Stimulated activated CD8-positive, alpha-beta memory T cell treated with anti-CD3 and anti-CD28 coated beads, Interleukin-4, amount 100 ng/mL, for 1 hour (primary cell): ENCODE data around the gene SLC26A2.

Experiments
- DNase-seq, 2 donors: peaks; one replicate each; pipeline ENCODE4 v3.0.0-alpha.2; 2020; ENCODE audit warnings: low read depth in 2 of 2, low spot score in 1 of 2

Gene SLC26A2

GRCh38 chr5:149960272-149961185 is at the start of gene SLC26A2:
TSS of gene SLC26A2 (plus strand) at chr5:149960758. CDS start at chr5:149977653, 16,895 bp downstream.
- DNase-seq: peak; percentile 77 to 86

GRCh38 chr5:149911031-149911430 is 49.5 kb upstream of the SLC26A2 start:
- no peak for DNase-seq

- DNase-seq: no peak
These were observed 48.2 kb upstream of the SLC26A2 start for GRCh38 chr5:149912226-149912871.

GRCh38 chr5:149913436-149914419 is 46.8 kb upstream of the SLC26A2 start:
- DNase-seq: no peak

GRCh38 chr5:149915392-149916260 is 44.9 kb upstream of the SLC26A2 start:
- no peak for DNase-seq

- DNase-seq: no peak
These were observed 44.1 kb upstream of the SLC26A2 start for GRCh38 chr5:149916334-149917072.

- no peak for DNase-seq
These were observed 43.4 kb upstream of the SLC26A2 start for GRCh38 chr5:149917073-149917676.

- no peak for DNase-seq
These were observed 39.0 kb upstream of the SLC26A2 start for GRCh38 chr5:149921597-149921996.

GRCh38 chr5:149922950-149923349 is 37.6 kb upstream of the SLC26A2 start:
- DNase-seq: no peak

GRCh38 chr5:149924486-149924885 is 36.1 kb upstream of the SLC26A2 start:
- no peak for DNase-seq

- DNase-seq: no peak
These were observed 30.4 kb upstream of the SLC26A2 start for GRCh38 chr5:149930043-149930748.

- DNase-seq: no peak
These were observed 29.6 kb upstream of the SLC26A2 start for GRCh38 chr5:149930749-149931574.

GRCh38 chr5:149931992-149932436 is 28.5 kb upstream of the SLC26A2 start:
- no peak for DNase-seq

- no peak for DNase-seq
These were observed 27.9 kb upstream of the SLC26A2 start for GRCh38 chr5:149932445-149933350.

- no peak for DNase-seq
These were observed 25.1 kb upstream of the SLC26A2 start for GRCh38 chr5:149935431-149935901.

GRCh38 chr5:149936044-149936699 is 24.4 kb upstream of the SLC26A2 start:
- no peak for DNase-seq
